K562 (cell line): ENCODE measurements around the gene GAMT. TPM values are rescaled to one million over a fixed set of nuclear protein-coding genes. Genes with fewer than 3 reads are reported as not detected.

Experiments used
- ATAC-seq: fragments of 200-7000 bp; cut with Tn5 transposase; 3 replicates; pipeline ENCODE4 v1.9.1; 2020; ENCODE audit warnings: moderate library complexity
- BruUV-seq: library from RNA; stranded (reverse); fragments of 400-500 nt; replicated peaks from 2 replicates; lab custom pipeline; 2021; lab: Mats Ljungman, UMichigan
- CTCF ChIA-PET: fragments of 300-600 bp; formaldehyde crosslinking; extraction: SDS; loops from one replicate; lab custom pipeline; 2021; ENCODE audit warnings: low intra/inter-chr PET ratio; lab: Yijun Ruan, JAX
- POLR2A ChIA-PET: fragments of 300-600, 350-650 bp; sonication (Branson Sonifier 250); formaldehyde crosslinking; extraction: SDS; loops from one replicate; lab custom pipeline; 2021; ENCODE audit warnings: antibody characterized with exemption, inconsistent platforms; lab: Yijun Ruan, JAX
- DNase-seq, 4 experiments: peaks; one replicate each; pipeline versions ENCODE4 v3.0.0 to v3.0.0-alpha.2; 2011 to 2018; ENCODE audit warnings: low spot score in 3 of 4, mixed read lengths in 3 of 4; ENCODE audit errors: extremely low read depth in 1 of 4
- FAIRE-seq: peaks from 2 replicates; lab custom pipeline; 2011; peaks lifted over from hg19 to GRCh38; lab: Jason Lieb, UNC
- H2AFZ ChIP-seq: 2 replicates; pipeline ENCODE4 v1.6.0; 2011; ENCODE audit warnings: low read depth, low read length, control low read depth, inconsistent platforms
- H3K27ac ChIP-seq: fragments of 200-600 bp; 3 replicates; pipeline ENCODE4 v1.8.0; 2011; ENCODE audit warnings: low read depth, mild to moderate bottlenecking, control low read depth, inconsistent platforms, low read length, moderate library complexity, mixed read lengths; ENCODE audit errors: extremely low read depth
- H3K27me3 ChIP-seq, 2 experiments: fragments of 300-600 bp in 1 of 2; 2 replicates in 1 of 2; 3 replicates in 1 of 2; pipeline versions ENCODE4 v1.6.0 to v1.8.0; 2011; ENCODE audit warnings: inconsistent platforms in 2 of 2, low read length in 2 of 2, mild to moderate bottlenecking in 1 of 2, mixed read lengths in 1 of 2, moderate library complexity in 1 of 2; ENCODE audit not compliant: control insufficient read depth in 2 of 2, insufficient read depth in 2 of 2
- H3K36me3 ChIP-seq: fragments of 300-600 bp; 3 replicates; pipeline ENCODE4 v1.8.0; 2011; ENCODE audit warnings: mild to moderate bottlenecking, low read length, inconsistent platforms; ENCODE audit not compliant: control insufficient read depth, insufficient read depth
- H3K4me1 ChIP-seq, 2 experiments: fragments of 200-600 bp in 1 of 2; replicated peaks in 1 of 2; 2 replicates in 1 of 2; 3 replicates in 1 of 2; pipeline versions ENCODE4 v1.5.1 to v1.8.0; 2011; ENCODE audit warnings: inconsistent platforms in 2 of 2, low read length in 2 of 2, mild to moderate bottlenecking in 1 of 2, mixed read lengths in 1 of 2, moderate library complexity in 1 of 2; ENCODE audit not compliant: control insufficient read depth in 2 of 2, insufficient read depth in 2 of 2
- H3K4me2 ChIP-seq: 2 replicates; pipeline ENCODE4 v1.6.1; 2011; ENCODE audit warnings: low read length, control low read depth, inconsistent platforms, mixed read lengths; ENCODE audit not compliant: insufficient read depth
- H3K4me3 ChIP-seq: fragments of 200-600 bp; sonication (generic), shearing (Covaris generic); 2 replicates; pipeline ENCODE4 v1.5.1; 2016; ENCODE audit warnings: control low read depth, inconsistent platforms
- H3K79me2 ChIP-seq: fragments of 200-600 bp; 3 replicates; pipeline ENCODE4 v1.8.0; 2011; ENCODE audit warnings: low read length, inconsistent platforms; ENCODE audit not compliant: control insufficient read depth, insufficient read depth
- H3K9ac ChIP-seq, 2 experiments: 2 replicates each; pipeline versions ENCODE4 v1.6.0 to v1.6.1; 2011; ENCODE audit warnings: low read depth in 2 of 2, low read length in 2 of 2, control low read depth in 1 of 2, inconsistent platforms in 1 of 2, mild to moderate bottlenecking in 1 of 2, mixed read lengths in 1 of 2; ENCODE audit not compliant: insufficient read depth in 1 of 2
- H3K9me1 ChIP-seq: one replicate; pipeline ENCODE4 v1.6.0; 2011; ENCODE audit warnings: inconsistent platforms, mild to moderate bottlenecking, low read length, moderate library complexity; ENCODE audit not compliant: control insufficient read depth, insufficient read depth
- H3K9me3 ChIP-seq: replicated peaks from 2 replicates; pipeline ENCODE4 v1.5.1; 2011; ENCODE audit warnings: low read depth, low read length, inconsistent platforms; ENCODE audit not compliant: control insufficient read depth, insufficient read depth
- H4K20me1 ChIP-seq: replicated peaks from 2 replicates; pipeline ENCODE4 v1.6.1; 2011; ENCODE audit warnings: low read length, inconsistent platforms, mixed read lengths; ENCODE audit not compliant: control insufficient read depth, insufficient read depth
- CHD1 ChIP-seq: fragments of 200-600 bp; sonication (generic); IDR thresholded peaks from one replicate; pipeline ENCODE4 v1.6.1; 2012; ENCODE audit warnings: mild to moderate bottlenecking, moderate library complexity, low read length, inconsistent platforms
- POLR2G ChIP-seq: fragments of 200-400 bp; formaldehyde crosslinking; IDR thresholded peaks from 2 replicates; pipeline ENCODE4 v1.6.1; 2017; ENCODE audit warnings: low read depth, mild to moderate bottlenecking, antibody characterized with exemption, low read length, moderate library complexity
- RBFOX2 ChIP-seq: fragments of 200-400 bp; formaldehyde crosslinking; IDR thresholded peaks from 2 replicates; pipeline ENCODE4 v1.6.1; 2017; ENCODE audit warnings: low read depth, mild to moderate bottlenecking, low read length, moderate library complexity
- ZZZ3 ChIP-seq: fragments of 450-650 bp; IDR thresholded peaks from 2 replicates; pipeline ENCODE4 v1.6.1; 2016; ENCODE audit warnings: antibody characterized with exemption, mild to moderate bottlenecking, moderate library complexity
- WGBS: fragments of 100-300 bp; shearing (Covaris generic); methylation state at CpG from one replicate; pipeline ENCODE4 v1.1.6; 2016; ENCODE audit warnings: low coverage, mixed read lengths; ENCODE audit not compliant: insufficient coverage; ENCODE audit errors: missing lambda C conversion rate; 5-methylcytosine and 5-hydroxymethylcytosine counted together
- in situ Hi-C: fragments of 300-500 bp; cut with MboI; formaldehyde crosslinking; loops from 4 replicates; pipeline ENCODE4 v1.15.0; 2018; ENCODE audit warnings: inconsistent platforms, mixed read lengths
- intact Hi-C: fragments of 100-400 bp; cut with micrococcal nuclease; formaldehyde crosslinking; loops from 2 replicates; pipeline ENCODE4 v1.14.2; 2022
- polyA plus RNA-seq, 8 experiments: library from polyadenylated mRNA; depleted of rRNA in 4 of 8; stranded (reverse) in 5 of 8; unstranded in 3 of 8; fragments of >200 nt; fragmentation: Nextera tagmentation in 2 of 8; fragmentation: Illumina TruSeq in 1 of 8; extraction: Ambion mirVana in 2 of 8; extraction: Trizol in 1 of 8; gene quantifications; 2 replicates each; pipeline versions ENCODE4 v1.2.1 to v1.2.3, GENCODE V29; 2011 to 2014; ENCODE audit warnings: inconsistent platforms in 1 of 8, missing spikeins in 1 of 8
- total RNA-seq, 7 experiments: library from RNA; depleted of rRNA in 6 of 7; stranded (reverse); fragments of >200 nt in 6 of 7; fragmentation: Illumina TruSeq in 2 of 7; extraction: Trizol in 2 of 7; gene quantifications; 2 replicates each; pipeline versions ENCODE4 v1.2.1 to v1.2.3, GENCODE V29; 2011 to 2021; ENCODE audit warnings: low replicate concordance in 1 of 7
- TF ChIP-seq, protein P1 (sequence below): fragments of 450-650 bp; formaldehyde crosslinking; IDR thresholded peaks from 2 replicates; pipeline ENCODE4 v1.4.0; 2020; ENCODE audit warnings: mild to moderate bottlenecking, moderate library complexity

The GAMT gene
- total and polyA plus RNA-seq, 9 of the 15 experiments (the other 6 are each of a cell fraction or from before 2014, with no cell fraction given): 1.3 to 35.3 (median 27.2) TPM

DNA sequence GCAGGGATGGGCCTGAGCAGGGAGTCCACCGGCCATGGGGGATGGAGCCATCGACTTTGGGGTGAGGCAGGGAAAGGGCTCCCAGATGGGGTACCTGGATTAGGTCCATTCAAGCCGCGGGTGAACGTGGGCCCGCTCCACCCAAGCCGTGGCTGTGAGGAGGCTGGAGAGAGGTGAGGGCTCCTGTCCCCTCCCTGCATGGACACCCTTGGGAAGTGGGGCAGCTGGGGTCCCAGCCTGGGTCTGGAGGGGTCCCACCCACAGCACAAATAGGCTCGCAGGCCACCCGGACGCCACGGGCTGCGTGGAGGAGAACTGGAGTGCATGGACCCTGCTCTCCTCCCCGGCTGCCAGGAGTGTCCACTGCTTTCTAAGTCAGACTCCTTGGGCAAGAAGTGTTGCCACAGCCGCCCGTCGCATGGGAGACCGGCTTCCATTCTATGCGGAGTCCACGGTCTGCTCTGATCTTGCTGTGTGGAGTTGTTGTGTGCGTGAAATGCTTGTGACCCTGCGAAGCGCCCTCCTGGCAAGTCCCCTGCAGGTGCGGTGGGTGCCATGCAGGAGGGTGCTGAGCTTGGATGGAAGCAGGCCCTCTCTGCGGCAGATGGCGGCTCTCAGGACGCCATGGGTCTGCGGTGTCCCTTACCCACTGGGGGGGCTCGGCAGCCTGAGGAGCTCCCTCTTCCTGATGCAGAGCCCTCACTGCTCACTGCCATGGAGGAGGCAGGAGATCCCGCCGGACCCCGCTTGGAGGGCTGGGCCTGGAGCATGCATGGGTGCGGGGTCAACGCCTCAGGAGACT, 8.1 kb upstream of the GAMT start:
- FAIRE-seq (no peak), ATAC-seq (no peak), DNase-seq (no peak)
- CTCF ChIA-PET: no interaction called here
- intact Hi-C loops (no loop called here), in situ Hi-C loops (no loop called here)
- BruUV-seq: no TSS peak
- H3K4me1 ChIP-seq: peaks cover 23 to 74% of the 10 kb centered on the region in 2 experiments
- peaks cover 69% of the 10 kb centered on the region for H3K79me2 ChIP-seq
- no peaks in the 10 kb centered on the region for H3K27me3 ChIP-seq
- WGBS: 46% methylated on average over 29 of the region's 33 CpGs
- peak overlapping the region; percentile 84 for H3K4me2 ChIP-seq
- POLR2A ChIA-PET: interaction anchor here (0.5 to 1.5 kb wide), 6 partner anchors 27 to 141 kb away, joined by 3 to 4 read pairs (median 3); partner anchors contain the start of genes CIRBP and FAM174C
- H3K9me3 ChIP-seq: no peaks in the 10 kb centered on the region
- H3K9me1 ChIP-seq: peaks cover 17% of the 10 kb centered on the region
- peaks cover 57% of the 10 kb centered on the region; the same call in 2 of the 3 replicates for H3K36me3 ChIP-seq
- peaks cover 48% of the 10 kb centered on the region for H4K20me1 ChIP-seq
- H2AFZ ChIP-seq: no peak overlapping the region
- peak overlapping the region; percentile 93 to 98 for H3K9ac ChIP-seq
- H3K4me3 ChIP-seq: peak overlapping the region; percentile 99
- H3K27ac ChIP-seq: peak overlapping the region; percentile 99
- TF ChIP-seq RBFOX2: peak; percentile 36
- TF ChIP-seq CHD1: peak; percentile 32
- TF ChIP-seq ZZZ3: no peak
- TF ChIP-seq POLR2G: peak; percentile 42; the same call in 1 of the 2 replicates
- TF ChIP-seq, protein P1, sequence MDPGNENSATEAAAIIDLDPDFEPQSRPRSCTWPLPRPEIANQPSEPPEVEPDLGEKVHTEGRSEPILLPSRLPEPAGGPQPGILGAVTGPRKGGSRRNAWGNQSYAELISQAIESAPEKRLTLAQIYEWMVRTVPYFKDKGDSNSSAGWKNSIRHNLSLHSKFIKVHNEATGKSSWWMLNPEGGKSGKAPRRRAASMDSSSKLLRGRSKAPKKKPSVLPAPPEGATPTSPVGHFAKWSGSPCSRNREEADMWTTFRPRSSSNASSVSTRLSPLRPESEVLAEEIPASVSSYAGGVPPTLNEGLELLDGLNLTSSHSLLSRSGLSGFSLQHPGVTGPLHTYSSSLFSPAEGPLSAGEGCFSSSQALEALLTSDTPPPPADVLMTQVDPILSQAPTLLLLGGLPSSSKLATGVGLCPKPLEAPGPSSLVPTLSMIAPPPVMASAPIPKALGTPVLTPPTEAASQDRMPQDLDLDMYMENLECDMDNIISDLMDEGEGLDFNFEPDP: no peak
- TF ChIP-seq, all 486 proteins: peak for 3
